NCI-H446 treated with DMSO at 0.1 percent for 48 hours (cell line): ENCODE measurements around the gene GPS1.
"Not testable (repeated sequence)": the region's sequence is repeated elsewhere in the genome, so short reads cannot be mapped to it uniquely, and the experiment has no call there.

Experiments
- DNase-seq: peaks from one replicate; lab custom pipeline; 2025; lab: John Stamatoyannopoulos, UW

The GPS1 gene

DNA sequence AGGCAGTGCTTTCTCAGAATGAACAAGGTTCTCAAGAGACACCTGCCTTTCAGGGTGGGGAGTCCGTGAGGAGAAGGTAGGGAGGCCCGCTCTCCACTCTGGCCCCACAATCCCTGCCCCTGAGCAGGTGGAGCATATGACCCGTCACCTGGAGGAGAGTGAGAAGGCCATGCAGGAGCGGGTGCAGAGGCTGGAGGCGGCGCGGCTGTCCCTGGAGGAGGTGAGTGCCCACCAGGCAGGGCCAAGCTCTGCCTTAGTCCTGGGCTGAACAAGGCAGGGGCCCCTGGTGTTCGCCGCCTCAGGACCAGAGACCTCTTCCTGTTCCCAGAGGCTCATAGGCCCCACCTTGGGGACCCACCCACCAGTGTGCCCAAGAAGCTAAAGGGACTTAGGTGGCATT is 22.7 kb upstream of the GPS1 start:
- no peak for DNase-seq

DNA sequence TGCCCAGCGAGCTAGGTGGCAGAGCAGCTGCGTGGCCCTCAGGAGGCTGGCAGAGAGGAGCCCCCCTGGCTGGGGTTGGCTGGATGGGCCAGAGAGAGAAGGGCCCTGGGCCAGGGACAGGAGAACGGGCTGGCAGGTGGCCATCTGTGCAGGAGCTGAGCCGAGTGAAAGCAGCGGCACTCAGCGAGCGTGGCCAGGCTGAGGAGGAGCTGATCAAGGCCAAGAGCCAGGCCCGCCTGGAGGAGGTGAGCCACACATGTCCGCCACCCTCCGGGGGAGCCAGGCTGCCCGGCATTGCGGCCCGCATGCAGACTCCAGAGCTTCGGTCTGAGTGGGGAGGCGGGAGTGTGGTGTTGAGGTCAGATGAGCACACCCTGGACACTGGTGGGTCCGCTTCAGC is 22.3 kb upstream of the GPS1 start:
- DNase-seq = peak; percentile 73

DNA sequence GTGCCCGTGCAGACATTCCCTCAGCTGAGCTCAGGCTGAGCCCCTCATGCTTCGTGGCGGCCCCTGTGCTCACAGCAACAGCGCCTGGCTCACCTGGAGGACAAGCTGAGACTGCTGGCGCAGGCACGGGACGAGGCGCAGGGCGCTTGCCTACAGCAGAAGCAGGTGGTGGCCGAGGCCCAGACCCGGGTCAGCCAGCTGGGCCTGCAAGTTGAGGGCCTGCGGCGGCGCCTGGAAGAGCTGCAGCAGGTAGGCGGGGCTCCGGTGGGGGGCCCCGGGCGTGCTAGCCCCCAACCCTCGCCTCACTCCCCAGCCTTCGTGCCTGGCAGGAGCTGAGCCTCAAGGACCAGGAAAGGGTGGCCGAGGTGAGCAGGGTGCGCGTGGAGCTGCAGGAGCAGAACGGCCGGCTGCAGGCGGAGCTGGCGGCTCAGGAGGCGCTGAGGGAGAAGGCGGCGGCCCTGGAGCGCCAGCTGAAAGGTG is 21.7 kb upstream of the GPS1 start:
- no peak for DNase-seq

DNA sequence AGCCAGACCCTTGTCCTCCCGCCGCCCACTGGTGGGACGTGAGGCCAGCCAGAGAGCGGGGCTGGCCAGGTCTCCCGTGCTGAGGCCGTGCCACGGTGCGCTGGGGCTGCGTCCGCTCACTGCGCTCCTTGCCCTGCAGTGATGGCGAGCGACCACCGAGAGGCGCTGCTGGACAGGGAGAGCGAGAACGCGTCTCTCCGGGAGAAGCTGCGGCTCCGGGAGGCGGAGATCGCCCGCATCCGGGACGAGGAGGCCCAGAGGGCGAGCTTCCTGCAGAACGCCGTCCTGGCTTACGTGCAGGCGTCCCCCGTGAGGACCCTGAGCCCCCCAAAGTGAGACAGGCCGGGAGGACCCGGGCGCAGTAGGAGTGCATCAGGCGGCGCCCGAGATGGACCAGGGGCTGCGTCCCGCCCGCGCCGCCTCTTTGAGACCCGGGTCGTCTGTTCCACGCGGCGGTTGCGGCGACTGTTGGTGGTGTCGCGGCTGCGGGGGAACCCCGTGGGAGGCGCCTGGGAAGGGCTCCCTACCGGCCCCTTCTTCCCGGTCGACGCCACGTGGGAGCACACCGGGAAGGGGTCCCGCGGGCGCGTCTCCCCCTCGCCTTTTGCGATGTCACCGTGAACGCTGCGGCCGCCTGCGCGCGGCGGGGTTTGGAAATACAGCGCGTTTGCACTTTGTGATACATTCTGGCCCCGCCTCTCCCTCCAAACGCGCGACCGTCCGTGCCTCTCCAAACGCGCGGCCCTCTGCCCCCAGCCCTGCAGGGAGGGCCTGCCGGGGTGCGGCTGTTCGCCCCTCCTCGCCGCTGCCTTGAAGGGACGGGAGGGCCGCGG is 21.0 kb upstream of the GPS1 start:
- peak; percentile 28 for DNase-seq

DNA sequence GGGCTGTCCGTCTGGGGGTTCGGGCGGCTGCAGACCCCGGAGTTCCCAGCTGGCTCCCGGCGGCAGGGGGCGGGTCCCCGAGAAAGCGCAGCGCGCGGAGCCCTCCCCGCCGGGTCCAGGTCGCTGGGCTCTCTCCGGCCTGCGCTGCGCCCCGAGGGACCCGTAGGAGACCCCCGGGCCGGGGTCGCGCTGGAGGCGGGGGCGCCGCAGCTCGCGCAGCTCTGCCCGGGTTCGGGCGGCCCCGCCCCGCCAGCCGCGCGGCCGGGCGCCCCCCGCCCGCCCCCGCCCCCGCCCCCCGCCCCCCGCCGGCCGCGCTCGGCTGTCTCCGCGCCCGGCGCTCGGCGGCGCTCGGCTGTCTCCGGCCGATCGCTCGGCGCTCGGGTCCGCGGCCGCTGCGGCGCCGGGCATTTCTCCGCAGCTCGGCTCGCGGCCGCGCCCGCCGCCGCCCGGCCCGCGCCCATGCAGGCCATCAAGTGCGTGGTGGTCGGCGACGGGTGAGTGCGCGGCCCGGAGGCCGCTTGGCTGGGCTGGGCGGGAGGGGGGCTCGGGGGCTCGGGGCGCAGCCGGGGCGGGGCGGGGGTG is 20.3 kb upstream of the GPS1 start, which contains the start of gene RAC3:
Gene RAC3, plus strand, starts transcription at position 376 of the 582 bp plus-strand sequence. Its CDS starts 84 bp downstream, at position 460.
- no peak for DNase-seq

DNA sequence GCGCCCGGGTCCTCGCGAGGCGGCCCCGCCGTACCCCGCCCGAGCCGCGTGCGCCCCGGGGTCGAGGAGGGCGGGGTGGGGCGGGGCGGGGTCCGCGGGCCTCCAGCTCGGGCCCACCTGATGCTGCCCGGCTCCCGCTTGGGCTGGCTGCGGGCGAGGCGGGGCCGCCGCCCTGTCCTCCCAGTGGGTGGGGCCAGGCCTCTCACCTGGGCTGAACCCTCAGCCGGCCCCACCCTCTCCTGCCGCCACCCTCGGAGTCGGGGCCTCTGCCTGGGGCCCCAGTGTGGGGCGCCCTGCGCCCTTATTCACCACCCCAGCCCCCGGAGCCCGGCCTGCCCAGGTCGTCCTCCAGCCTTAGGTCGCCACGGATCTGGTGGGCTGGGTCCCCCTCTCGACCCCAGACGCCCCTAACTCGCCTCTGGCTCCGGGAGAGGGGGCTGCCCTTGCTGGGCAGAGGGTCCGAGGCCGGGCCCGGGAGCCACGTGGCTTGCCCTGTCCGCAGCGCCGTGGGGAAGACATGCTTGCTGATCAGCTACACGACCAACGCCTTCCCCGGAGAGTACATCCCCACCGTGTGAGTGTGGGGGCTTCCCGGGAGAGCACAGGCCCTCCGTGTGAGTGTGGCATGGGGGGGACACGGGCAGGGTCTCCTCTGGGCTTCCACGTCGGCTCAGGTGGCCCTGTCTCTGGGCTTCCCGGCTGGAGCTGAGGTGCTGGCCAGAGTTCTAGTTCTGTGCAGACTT is 19.6 kb upstream of the GPS1 start:
- DNase-seq = no peak

DNA sequence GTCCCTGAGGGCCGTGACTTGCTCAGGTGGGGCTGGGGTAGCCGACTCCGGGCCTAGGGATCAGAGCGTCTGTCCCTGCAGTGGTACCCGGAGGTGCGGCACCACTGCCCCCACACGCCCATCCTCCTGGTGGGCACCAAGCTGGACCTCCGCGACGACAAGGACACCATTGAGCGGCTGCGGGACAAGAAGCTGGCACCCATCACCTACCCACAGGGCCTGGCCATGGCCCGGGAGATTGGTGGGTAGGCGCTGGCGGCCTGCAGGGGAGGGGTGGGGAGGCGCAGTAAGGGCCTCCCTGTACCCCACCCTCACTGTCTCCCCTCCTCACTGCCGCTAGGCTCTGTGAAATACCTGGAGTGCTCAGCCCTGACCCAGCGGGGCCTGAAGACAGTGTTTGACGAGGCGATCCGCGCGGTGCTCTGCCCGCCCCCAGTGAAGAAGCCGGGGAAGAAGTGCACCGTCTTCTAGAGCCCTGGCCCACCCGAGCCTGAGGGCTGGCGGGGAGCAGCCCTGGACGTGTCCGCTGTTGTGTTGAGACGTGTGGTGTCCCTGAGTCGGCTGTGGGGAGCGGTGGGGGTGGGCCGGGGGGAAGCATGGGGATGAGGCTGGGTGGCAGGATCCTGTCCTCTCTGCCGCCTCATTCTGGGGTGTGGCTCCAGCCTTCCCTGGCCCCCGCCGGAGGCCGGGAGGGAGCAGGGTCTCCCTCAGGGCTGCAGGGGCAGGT is 18.2 kb upstream of the GPS1 start:
- no peak for DNase-seq

DNA sequence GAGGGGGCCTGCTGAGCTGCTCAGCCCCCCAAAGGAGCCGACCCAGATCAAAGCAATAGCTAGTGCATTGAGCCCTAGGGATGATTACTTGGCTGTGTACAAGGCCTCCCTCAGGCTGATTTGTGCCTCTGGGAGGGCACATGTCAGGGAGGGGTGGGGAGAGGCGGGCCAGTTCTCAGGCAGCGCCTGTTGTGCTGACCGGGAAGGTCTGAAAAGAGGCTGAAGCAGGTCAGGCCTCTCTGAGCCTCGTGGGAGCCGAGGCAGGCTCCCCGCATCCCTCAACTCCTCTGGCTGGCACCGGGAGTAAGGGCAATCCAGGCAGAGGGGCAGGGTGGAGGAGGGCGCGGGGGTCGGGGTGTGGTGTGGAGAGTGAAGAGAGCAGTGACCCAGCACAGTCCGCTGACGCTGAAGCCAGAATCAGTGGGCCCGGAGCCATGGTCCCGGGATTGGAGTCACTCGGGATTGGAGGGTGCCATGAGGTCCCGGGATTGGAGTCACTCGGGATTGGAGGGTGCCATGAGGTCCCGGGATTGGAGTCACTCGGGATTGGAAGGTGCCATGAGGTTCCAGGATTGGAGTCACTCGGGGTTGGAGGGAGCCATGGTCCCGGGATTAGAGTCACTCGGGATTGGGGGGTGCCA is 17.2 kb upstream of the GPS1 start:
- no peak for DNase-seq

DNA sequence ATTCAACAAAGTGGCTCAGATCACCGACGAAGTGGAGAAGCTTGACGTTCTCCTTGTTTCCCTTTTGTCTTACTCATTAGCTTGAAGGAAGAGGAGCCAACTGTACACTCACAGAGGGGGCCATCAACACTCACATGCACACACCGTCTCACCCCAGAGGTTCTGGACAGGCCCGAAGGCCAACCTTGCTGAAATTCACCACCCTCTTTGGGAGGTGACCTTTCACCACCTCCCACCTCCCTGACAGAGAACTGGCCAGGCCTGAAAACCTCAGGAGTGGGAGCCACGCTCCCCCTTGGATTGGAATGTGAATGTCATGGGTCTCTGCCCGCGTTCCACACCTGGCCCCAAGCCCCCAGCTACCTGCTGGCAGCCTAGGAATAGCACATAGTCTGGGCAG is 16.2 kb upstream of the GPS1 start:
- no peak for DNase-seq

DNA sequence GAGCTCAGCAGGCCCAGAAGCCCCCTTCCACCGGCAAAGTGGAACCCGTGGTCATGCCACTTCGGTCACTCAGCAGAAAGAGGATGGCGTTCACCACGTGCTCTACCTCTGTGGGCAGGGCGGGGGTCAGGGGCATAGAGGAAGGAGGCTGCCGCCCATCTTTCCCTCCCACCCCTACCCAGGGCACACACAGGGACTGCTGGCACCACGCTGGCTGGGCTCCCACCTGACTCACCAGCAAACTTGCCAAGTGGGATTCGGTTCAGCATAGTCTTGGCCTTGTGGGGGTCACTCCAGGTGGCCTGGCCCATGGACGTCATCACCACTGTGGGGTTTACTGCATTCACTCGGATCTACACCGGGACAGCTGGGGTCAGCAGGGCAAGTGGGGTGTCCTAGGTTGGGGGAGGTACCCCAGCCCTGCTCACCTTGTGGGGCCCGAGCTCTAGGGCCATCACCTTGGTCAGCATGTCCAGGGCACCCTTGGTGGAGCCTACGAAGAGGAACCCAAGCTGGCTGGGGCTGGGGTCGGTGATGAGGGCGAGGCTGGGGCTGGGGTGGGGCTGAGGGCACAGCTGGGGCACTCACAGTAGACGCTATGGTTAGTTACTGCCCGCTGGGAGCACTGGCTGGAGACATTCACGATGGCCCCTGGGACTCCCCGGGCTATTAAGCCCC is 15.6 kb upstream of the GPS1 start:
- DNase-seq = no peak

DNA sequence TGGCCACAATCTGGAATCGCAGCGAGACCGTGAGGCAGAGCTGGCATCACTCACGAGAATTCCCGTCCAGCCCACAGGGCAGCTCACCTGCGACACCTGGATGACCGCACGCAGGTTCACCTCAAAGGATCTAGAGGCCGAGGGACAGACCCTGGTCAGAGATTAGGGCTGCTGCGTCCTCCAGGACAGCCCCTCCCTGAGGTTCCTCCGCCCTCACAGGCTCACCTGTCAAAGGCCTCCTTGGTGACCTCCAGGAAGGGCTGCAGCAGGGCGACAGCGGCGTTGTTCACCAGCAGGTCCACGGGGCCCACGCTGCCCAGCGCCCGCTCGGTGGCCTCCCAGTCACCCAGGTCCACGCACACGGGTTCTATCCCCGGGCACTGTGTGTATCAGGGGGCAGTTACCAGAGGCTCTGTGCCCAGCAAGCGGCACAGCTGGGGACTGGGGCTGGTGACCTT is 15.0 kb upstream of the GPS1 start:
- DNase-seq = no peak

DNA sequence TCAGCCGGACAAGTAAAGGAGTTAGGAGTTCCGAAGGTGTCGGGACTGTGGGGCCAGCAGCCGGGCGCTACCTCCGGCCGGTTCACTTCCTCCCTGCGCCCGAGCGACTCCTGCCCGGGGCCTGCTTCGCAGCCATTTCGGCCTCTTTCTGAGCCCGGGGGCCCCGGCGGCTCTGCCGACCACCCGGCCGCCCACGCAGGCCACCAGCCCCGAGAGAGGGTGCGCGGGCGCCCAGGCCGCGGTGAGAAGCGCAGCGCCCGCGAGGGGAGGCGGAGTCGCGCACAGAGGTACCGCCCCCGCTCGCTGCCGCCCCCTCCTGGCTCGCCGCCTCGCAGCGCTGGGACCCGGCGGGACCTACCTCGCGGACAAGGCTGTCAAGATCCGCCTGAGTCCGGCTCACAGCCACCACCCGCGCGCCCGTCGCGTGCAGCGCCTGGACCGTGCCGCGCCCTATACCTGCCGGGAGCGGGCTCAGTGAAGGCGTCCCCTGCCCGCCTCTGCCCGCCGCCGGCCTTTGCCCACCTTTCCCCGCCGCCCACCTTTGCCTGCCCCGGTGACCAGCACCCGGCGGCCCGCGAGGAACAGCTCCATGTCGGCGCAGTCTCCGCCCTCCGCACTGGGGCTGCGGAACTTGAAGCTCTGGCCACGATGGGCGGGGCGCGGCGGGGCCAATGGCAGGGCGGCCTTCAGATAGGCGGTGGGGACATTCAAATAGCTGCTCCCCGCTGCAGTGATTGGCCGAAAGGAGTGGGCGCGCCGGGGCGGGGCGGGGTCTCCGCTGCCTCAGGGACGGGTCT is 14.4 kb upstream of the GPS1 start, which contains the start of gene DCXR:
Gene DCXR, minus strand, starts transcription at position 606 of the 797 bp plus-strand sequence. Its CDS starts 15 bp downstream, at position 591.
- DNase-seq = peak; percentile 95

DNA sequence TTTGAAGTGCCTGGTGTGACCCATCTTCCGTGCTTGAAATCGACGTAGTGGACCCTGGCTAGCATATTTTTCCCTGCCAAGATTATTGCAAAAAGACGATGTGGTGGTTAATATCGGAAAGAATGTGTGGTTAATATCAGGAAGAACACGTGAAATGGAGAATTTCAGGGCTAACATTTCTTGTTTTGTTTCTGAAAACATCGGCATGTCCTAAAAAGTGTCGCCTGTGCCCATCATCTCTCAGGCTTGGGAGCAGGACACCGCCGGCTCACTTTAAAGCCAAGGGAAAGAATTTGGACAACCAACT is 13.9 kb upstream of the GPS1 start:
- no peak for DNase-seq

DNA sequence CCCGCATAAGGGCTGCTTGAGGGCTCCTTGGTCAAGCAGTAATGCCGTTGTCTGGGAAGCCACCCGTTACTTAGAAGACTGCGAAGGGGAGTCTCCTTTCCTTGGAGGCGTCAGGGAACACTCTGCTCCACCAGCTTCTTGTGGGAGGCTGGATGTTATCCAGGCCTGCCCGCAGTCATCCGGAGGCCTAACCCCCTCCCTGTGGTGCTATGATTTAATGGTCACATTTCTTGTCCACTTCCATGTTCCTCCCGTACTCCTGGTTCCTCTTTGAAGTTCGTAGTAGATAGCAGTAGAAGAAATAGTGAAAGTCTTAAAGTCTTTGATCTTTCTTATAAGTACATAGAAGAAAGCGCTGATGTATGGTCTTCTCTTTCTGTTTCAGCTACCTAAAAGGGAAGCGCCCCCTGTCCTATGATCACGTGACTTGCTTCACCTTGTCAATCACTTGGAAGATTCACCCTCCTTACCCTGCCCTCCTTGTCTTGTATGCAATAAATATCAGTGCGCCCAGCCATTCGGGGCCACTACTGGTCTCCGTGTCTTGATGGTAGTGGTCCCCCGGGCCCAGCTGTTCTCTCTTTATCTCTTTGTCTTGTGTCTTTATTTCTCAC is 12.8 kb upstream of the GPS1 start:
- DNase-seq = not testable (repeated sequence)

DNA sequence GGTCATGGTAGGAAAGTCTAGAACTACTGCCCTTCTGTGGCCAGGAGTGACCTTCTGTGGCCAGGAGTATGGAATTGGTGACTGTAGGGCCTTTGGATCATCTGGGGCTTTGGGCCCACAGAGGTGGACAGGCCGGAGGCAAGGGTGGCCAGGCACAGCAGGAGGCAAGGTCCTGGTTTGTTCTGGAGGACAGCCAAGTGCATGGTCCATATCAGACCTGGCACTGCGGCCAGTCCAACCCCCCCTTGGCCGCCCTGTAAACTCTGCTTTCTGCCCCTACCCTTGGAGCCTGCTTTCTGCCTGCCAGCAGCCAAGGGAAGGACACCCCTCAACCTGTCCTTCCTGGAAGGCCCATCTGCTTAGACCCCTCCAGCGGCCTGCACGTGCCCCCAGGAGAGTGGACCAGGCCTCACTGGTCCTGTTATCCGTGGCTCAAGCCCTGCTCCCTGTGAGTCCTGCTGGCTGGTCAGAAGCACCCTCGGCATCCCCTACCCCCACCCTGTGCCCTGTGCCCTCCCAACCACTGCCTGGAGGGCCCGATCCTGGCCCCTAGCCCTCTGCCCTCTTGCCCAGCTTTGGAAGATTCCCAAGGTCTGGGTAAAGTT is 11.9 kb upstream of the GPS1 start:
- DNase-seq = no peak

DNA sequence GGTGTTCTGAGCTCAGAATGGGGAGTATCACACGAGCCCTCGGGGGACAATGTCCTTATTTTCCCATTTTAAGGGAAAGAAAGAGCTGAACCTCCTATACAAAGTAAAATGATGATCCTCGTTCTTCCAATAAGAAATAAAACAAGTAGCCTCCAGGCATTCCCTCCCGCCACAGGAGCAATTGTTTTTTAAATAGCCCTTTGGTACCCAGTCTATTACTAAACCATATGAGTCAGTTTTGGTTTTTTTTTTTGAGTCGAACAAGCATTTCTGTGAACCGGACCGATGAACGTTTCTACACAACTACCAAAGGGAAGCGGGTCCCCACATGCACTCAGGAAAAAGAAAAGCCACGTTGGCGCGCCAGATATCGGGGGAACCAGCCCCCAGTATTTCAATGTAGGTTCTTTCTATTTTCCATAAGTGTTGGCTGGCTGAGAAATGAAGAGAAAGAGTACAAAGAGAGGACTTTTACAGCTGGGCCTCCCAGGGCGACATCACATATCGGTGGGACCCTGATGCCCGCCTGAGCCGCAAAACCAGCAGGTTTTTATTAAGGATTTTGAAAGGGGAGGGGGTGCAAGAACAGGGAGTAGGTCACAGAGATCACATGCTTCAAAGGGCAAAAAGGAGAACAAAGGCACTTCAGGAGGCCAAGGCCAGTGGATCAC is 10.4 kb upstream of the GPS1 start:
- no peak for DNase-seq

DNA sequence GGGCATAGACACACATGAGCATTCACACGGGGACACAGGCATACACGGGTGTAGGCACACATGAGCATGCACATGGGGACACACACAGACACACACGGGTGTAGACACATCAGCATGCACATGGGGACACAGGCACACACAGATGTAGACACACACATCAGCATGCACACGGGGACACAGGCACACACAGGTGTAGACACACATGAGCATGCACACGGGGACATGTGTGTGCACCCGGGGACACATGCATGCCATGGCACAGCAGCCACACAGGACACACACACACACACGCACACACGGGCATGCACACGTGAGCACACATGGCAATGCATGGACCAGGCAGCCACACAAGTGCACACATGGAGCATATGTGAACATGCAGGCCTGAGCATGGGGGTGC is 9.0 kb upstream of the GPS1 start:
- no peak for DNase-seq

DNA sequence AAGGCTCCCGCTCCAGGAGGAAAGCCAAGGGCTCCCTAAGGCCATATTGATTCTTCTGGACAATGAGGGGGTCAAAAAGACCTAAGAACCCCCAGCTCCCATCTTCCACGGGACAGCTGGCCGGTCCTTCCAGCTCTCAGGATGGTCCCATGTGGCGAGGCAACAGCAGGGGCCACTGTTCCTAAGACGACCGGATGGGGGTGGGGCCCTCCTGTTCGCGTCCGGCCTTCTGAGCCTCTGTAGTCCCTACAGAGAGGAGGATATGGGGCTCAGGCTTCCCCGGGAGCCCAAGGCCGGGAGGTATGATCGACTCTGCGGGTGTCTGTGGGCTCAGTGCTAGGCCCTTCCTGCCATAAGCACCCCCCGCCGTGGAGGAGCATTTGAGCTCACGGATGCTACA is 8.2 kb upstream of the GPS1 start:
- DNase-seq = no peak
